Measurements from ENCODE around the gene RAB31. TPM values are rescaled to one million over a fixed set of nuclear protein-coding genes. Genes with fewer than 3 reads are reported as not detected.

Gene RAB31
- total RNA-seq, 2 donors from 2014 or later: 1.7 to 6.9 TPM

- H3K27ac Mint-ChIP-seq: no peak overlapping the region
- H3K27me3 Mint-ChIP-seq: peaks cover 6 to 21% of the 10 kb centered on the region in 2 donors
- no peaks in the 10 kb centered on the region for H3K9me3 Mint-ChIP-seq
- peaks cover 0 to 4% of the 10 kb centered on the region in 2 donors for H3K4me1 Mint-ChIP-seq (ENCODE audit: low read depth in 2 of 2)
- peak; percentile 58 to 70 for ATAC-seq
- DNase-seq (ENCODE audit: low spot score): no peak
- H3K36me3 Mint-ChIP-seq: no peaks in the 10 kb centered on the region
- H3K4me3 Mint-ChIP-seq: no peak overlapping the region
Measured at GRCh38 chr18:9792565-9793245, 84.6 kb downstream of the RAB31 start.

DNA sequence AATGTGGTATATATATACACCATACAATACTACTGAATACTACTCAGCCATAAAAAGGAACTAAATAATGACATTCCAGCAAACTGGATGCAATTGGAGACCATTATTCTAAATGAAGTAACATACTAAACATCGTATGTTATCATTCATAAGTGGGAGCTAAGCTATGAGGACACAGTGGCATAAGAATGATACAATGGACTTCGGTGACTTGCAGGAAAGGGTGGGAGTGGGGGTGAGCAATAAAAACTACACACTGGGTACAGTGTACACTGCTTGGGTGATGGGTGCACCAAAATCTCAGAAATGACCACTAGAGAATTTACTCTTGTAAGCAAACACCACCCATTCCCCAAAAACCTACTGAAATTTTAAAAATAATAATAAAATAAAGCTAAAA lies 87.9 kb downstream of the RAB31 start:
- peaks cover 6 to 20% of the 10 kb centered on the region in 2 donors for H3K27me3 Mint-ChIP-seq
- no peaks in the 10 kb centered on the region for H3K9me3 Mint-ChIP-seq
- peaks cover 0 to 4% of the 10 kb centered on the region in 2 donors for H3K4me1 Mint-ChIP-seq (ENCODE audit: low read depth in 2 of 2)
- no peak for ATAC-seq
- H3K27ac Mint-ChIP-seq: no peak overlapping the region
- H3K36me3 Mint-ChIP-seq: no peaks in the 10 kb centered on the region
- H3K4me3 Mint-ChIP-seq: no peak overlapping the region
- no peak for DNase-seq (ENCODE audit: low spot score)

DNA sequence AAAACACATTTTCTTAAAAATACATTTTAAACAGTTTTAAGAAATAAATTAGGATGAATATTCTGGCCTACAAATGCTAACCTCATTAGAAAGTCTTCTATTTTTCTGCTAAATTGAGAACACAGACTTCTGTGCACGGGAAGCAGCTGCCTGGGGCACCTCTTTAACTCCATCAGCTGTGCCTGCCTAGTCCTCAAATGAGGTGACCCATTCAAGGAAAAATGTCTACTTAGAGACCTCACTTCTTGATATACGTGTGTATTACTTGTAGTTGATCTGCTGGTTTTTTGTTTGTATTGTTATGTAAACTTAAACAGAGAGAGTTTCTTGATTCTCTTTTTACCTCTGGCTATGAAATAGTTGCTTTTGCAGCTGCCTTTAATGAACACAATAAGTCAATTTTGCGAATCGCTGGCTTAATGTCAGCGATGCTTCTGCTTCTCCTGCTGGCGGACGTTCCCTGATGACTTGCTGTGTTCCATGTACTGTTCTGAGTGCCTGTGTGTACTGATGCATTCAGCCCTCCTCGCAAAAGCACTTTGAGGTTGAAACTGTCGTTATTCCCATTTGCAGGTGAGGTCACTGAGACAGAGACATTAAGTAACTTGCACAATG lies 88.9 kb downstream of the RAB31 start:
- no peak for DNase-seq (ENCODE audit: low spot score)
- H3K4me3 Mint-ChIP-seq: no peak overlapping the region
- peaks cover 0 to 4% of the 10 kb centered on the region in 2 donors for H3K4me1 Mint-ChIP-seq (ENCODE audit: low read depth in 2 of 2)
- no peaks in the 10 kb centered on the region for H3K9me3 Mint-ChIP-seq
- H3K36me3 Mint-ChIP-seq: no peaks in the 10 kb centered on the region
- no peak overlapping the region for H3K27ac Mint-ChIP-seq
- H3K27me3 Mint-ChIP-seq: peaks cover 7 to 21% of the 10 kb centered on the region in 2 donors
- no peak for ATAC-seq

DNA sequence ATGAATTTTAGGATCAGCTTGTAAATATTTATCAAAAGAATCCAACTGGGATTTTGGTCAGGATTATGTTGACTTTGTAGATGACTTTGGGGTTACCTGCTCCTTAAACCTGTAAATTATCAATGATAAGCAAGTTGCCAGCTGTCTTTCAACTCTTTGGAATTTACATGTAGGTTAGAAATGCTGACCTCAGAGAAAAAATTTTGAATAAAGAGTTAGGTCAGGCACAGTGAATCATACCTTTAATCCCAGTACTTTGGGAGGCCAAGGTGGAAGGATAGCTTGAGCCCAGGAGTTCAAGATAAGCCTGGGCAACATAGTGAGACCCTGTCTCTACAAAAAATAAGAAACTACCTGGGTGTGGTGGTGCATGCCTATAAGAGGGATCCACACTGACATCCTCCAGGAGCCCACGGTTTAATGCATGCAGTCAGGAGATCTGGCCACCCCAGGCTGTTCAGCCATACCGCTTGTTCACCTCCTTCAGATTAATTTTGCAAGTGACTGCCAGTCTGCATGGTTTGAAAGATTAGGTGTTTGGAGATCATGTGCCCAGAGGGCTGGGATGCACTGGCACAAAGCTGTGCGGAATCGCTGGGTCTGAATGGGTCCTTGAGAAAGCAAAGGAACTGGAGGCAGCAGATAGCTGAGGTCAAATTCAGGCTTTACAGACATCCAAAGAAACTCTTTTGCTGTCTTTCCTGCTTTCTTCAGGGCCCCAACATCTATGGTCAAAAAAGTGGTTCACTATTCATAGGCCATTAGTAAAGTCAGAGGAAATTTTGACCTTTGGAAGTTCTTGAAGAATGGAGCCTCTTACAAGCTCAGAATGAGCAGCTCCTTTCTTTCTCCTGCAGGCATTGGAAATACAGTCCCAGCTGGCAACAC lies 94.3 kb downstream of the RAB31 start:
- Mint-ChIP-seq H3K27me3 (peaks cover 9 to 10% of the 10 kb centered on the region in 2 donors), H3K4me3 (no peak overlapping the region), H3K36me3 (no peaks in the 10 kb centered on the region), H3K4me1 (ENCODE audit: low read depth in 2 of 2) (no peaks in the 10 kb centered on the region), H3K9me3 (no peaks in the 10 kb centered on the region), H3K27ac (no peak overlapping the region)
- DNase-seq (ENCODE audit: low spot score) (no peak), ATAC-seq (no peak)

DNA sequence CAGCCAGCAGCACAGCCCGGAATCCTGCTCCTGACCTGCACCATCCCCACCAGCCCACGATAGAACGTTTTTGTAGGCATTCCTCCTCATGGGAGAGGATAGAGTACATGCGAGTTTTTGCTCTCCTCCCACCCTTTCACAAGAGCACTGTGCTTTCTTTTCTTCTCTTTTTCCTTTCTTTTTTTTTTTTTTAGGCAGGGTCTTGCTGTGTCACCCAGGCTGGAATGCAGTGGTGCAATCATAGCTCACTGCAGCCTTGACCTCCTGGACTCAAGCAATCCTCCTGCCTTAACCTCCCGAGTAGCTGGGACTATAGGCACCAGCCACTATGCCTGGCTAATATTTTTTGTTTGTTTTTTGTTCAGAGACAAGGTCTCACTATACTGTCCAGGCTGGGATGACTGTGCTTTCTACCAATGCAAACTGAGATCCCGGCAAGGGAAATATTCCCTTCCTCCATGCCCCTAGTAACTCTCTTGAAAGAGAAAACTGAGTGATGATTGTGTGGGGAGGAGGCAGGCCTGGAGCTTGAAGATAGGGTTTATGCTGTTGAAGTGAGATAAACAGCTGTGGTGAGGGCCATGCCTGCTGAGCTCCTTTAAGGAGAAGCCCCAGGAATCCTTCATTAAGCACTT lies 95.1 kb downstream of the RAB31 start:
- no peaks in the 10 kb centered on the region for H3K4me1 Mint-ChIP-seq (ENCODE audit: low read depth in 2 of 2)
- DNase-seq (ENCODE audit: low spot score) (no peak), ATAC-seq (no peak)
- no peaks in the 10 kb centered on the region for H3K36me3 Mint-ChIP-seq
- no peak overlapping the region for H3K4me3 Mint-ChIP-seq
- H3K27me3 Mint-ChIP-seq: peaks cover 9 to 10% of the 10 kb centered on the region in 2 donors
- H3K27ac Mint-ChIP-seq: no peak overlapping the region
- no peaks in the 10 kb centered on the region for H3K9me3 Mint-ChIP-seq

GRCh38 chr18:9803698-9804516 lies 95.8 kb downstream of the RAB31 start:
- H3K4me3 Mint-ChIP-seq: no peak overlapping the region
- no peak for DNase-seq (ENCODE audit: low spot score)
- H3K27ac Mint-ChIP-seq: no peak overlapping the region
- H3K27me3 Mint-ChIP-seq: peaks cover 9 to 10% of the 10 kb centered on the region in 2 donors
- no peaks in the 10 kb centered on the region for H3K4me1 Mint-ChIP-seq (ENCODE audit: low read depth in 2 of 2)
- no peaks in the 10 kb centered on the region for H3K36me3 Mint-ChIP-seq
- no peaks in the 10 kb centered on the region for H3K9me3 Mint-ChIP-seq
- no peak for ATAC-seq

DNA sequence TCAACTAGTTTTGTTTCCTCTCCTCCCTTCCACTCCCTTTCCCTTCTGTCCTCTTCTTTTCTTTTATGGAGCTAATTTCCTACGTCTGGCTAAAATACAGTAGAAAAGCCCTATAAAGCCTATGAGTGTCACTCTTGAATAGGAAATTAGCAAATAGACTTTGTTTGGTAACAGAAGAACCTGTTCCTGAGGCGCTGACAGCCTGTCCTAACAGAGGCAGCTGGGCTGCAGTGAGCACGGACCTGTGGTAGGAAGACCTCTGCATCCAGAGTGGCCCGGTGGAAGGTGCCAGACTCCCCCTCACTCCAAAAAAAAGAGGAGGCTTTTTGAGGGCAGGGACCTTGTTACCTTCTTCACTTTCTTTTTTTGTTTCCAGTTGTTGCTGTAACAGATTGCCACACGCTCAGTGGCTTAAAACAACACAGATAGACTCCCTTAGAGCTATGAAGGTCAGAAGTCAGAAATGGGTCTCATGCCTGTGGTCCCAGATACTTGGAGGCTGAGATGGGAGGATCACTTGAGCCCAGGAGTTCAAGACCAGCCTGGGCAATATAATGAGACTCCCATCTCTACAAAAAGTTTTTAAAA lies 96.5 kb downstream of the RAB31 start:
- ATAC-seq (no peak), DNase-seq (ENCODE audit: low spot score) (no peak)
- H3K9me3 Mint-ChIP-seq: no peaks in the 10 kb centered on the region
- no peaks in the 10 kb centered on the region for H3K36me3 Mint-ChIP-seq
- peaks cover 9 to 10% of the 10 kb centered on the region in 2 donors for H3K27me3 Mint-ChIP-seq
- no peaks in the 10 kb centered on the region for H3K4me1 Mint-ChIP-seq (ENCODE audit: low read depth in 2 of 2)
- no peak overlapping the region for H3K27ac Mint-ChIP-seq
- H3K4me3 Mint-ChIP-seq: no peak overlapping the region

DNA sequence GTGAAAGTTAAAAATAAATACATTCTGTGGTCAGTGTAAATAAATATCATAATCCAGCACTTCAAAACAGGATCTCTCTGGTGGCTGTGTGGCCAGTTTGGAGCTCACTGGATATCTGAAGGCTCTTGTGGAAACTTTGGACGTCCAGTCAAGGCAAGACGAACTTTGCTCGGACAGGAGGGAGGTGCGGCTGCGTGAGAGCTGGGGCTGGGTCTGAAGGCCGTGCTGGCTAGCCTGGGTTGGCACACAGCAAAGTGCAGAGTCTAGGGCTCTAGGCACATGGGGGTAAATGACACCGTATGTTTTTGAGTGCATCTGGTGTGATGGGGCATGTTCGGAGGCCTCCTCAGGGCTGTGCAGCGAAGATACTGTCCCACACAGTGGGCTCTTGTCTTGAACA lies 98.8 kb downstream of the RAB31 start:
- no peaks in the 10 kb centered on the region for H3K9me3 Mint-ChIP-seq
- no peak overlapping the region for H3K27ac Mint-ChIP-seq
- no peak for ATAC-seq

GRCh38 chr18:9808295-9809241 lies 100.5 kb downstream of the RAB31 start:
- no peak overlapping the region for H3K27ac Mint-ChIP-seq
- H3K4me1 Mint-ChIP-seq (ENCODE audit: low read depth in 2 of 2): no peaks in the 10 kb centered on the region
- peaks cover 5 to 14% of the 10 kb centered on the region in 2 donors for H3K27me3 Mint-ChIP-seq
- ATAC-seq (no peak), DNase-seq (ENCODE audit: low spot score) (no peak)
- no peaks in the 10 kb centered on the region for H3K9me3 Mint-ChIP-seq
- H3K36me3 Mint-ChIP-seq: no peaks in the 10 kb centered on the region
- no peak overlapping the region for H3K4me3 Mint-ChIP-seq

More for the DNA sequence above, 98.8 kb downstream of the RAB31 start:
- Mint-ChIP-seq H3K4me3 (no peak overlapping the region), H3K4me1 (ENCODE audit: low read depth in 2 of 2) (no peaks in the 10 kb centered on the region), H3K36me3 (no peaks in the 10 kb centered on the region), H3K27me3 (peaks cover 5 to 8% of the 10 kb centered on the region in 2 donors)
- no peak for DNase-seq (ENCODE audit: low spot score)

- peaks cover 5 to 14% of the 10 kb centered on the region in 2 donors for H3K27me3 Mint-ChIP-seq
- DNase-seq (ENCODE audit: low spot score): no peak
- ATAC-seq: no peak
- no peak overlapping the region for H3K27ac Mint-ChIP-seq
- no peaks in the 10 kb centered on the region for H3K9me3 Mint-ChIP-seq
- H3K4me3 Mint-ChIP-seq: no peak overlapping the region
- no peaks in the 10 kb centered on the region for H3K4me1 Mint-ChIP-seq (ENCODE audit: low read depth in 2 of 2)
- H3K36me3 Mint-ChIP-seq: no peaks in the 10 kb centered on the region
Measured at GRCh38 chr18:9809697-9810096, 101.6 kb downstream of the RAB31 start.

- Mint-ChIP-seq H3K27ac (no peak overlapping the region), H3K9me3 (no peaks in the 10 kb centered on the region), H3K36me3 (no peaks in the 10 kb centered on the region), H3K4me3 (no peak overlapping the region), H3K4me1 (ENCODE audit: low read depth in 2 of 2) (no peaks in the 10 kb centered on the region), H3K27me3 (peaks cover 5 to 14% of the 10 kb centered on the region in 2 donors)
- ATAC-seq: no peak
- DNase-seq (ENCODE audit: low spot score): no peak
Measured at GRCh38 chr18:9810299-9810698, 102.2 kb downstream of the RAB31 start.

Measured in natural killer cell treated with Interleukin-12 subunit alpha and Interleukin-12 subunit beta and Interleukin-15 and Interleukin-18, amount 100 ng/mL, for 72 hours (primary cell).